K562 (cell line): ENCODE results near the gene TEX54. TPM values are rescaled to one million over a fixed set of nuclear protein-coding genes. Genes with fewer than 3 reads are reported as not detected.

Experiments used
- CAMTA2 ChIP-seq: fragments of 250-450 bp; sonication (Bioruptor Pico); conservative IDR thresholded peaks from 2 replicates; pipeline ENCODE4 v1.5.1; 2022
- CBFA2T3 ChIP-seq: fragments of 450-650 bp; IDR thresholded peaks from 2 replicates; pipeline ENCODE4 v1.6.1; 2017
- CCNT2 ChIP-seq: IDR thresholded peaks from 2 replicates; pipeline ENCODE4 v1.6.1; 2011; ENCODE audit warnings: borderline replicate concordance, low read depth, mild to moderate bottlenecking, moderate library complexity, mixed read lengths, low read length; ENCODE audit not compliant: insufficient read length; ENCODE audit errors: extremely low read depth
- ETV1 ChIP-seq: fragments of 450-650 bp; conservative IDR thresholded peaks from 2 replicates; pipeline ENCODE4 v1.6.1; 2016; ENCODE audit warnings: missing genetic modification characterization, control low read depth, low read depth, missing compliant biosample characterization
- FIP1L1 ChIP-seq: fragments of 200-400 bp; formaldehyde crosslinking; IDR thresholded peaks from 2 replicates; pipeline ENCODE4 v1.6.1; 2018; ENCODE audit warnings: mild to moderate bottlenecking, low read depth, low read length; ENCODE audit not compliant: poor library complexity, severe bottlenecking
- GTF2A2 ChIP-seq: IDR thresholded peaks from 2 replicates; pipeline ENCODE4 v1.6.1; 2016; ENCODE audit warnings: mild to moderate bottlenecking, missing genetic modification characterization, missing compliant biosample characterization
- MEIS2 ChIP-seq: fragments of 450-650 bp; IDR thresholded peaks from 2 replicates; pipeline ENCODE4 v1.6.1; 2014; ENCODE audit warnings: mild to moderate bottlenecking; ENCODE audit not compliant: partially characterized antibody
- NR2C1 ChIP-seq, 2 experiments: fragments of 450-650 bp; IDR thresholded peaks; 2 replicates each; pipeline ENCODE4 v1.6.1; 2017; ENCODE audit warnings: mild to moderate bottlenecking in 2 of 2, antibody characterized with exemption in 1 of 2, inconsistent platforms in 1 of 2, missing compliant biosample characterization in 1 of 2, missing genetic modification characterization in 1 of 2
- PTRF ChIP-seq: fragments of 450-650 bp; IDR thresholded peaks from 2 replicates; pipeline ENCODE4 v1.6.1; 2016; ENCODE audit warnings: mild to moderate bottlenecking, missing genetic modification characterization, missing compliant biosample characterization
- TSC22D4 ChIP-seq: fragments of 450-650 bp; IDR thresholded peaks from 2 replicates; pipeline ENCODE4 v1.6.1; 2016; ENCODE audit warnings: missing genetic modification characterization, missing biosample characterization, control low read depth
- ZNF212 ChIP-seq: fragments of 450-650 bp; formaldehyde crosslinking; IDR thresholded peaks from 2 replicates; pipeline ENCODE4 v1.4.0; 2020; ENCODE audit warnings: mild to moderate bottlenecking
- ZNF232 ChIP-seq: sonication (generic); formaldehyde crosslinking; IDR thresholded peaks from 2 replicates; pipeline ENCODE4 v1.8.0; 2022; ENCODE audit warnings: mild to moderate bottlenecking, missing genetic modification reagents
- ZNF398 ChIP-seq: fragments of 250-450 bp; sonication (Bioruptor Pico); IDR thresholded peaks from 2 replicates; pipeline ENCODE4 v1.8.0; 2021; ENCODE audit warnings: moderate library complexity, mild to moderate bottlenecking, inconsistent platforms
- ZNF766 ChIP-seq: fragments of 200-800 bp; sonication (Bioruptor generic); conservative IDR thresholded peaks from 2 replicates; pipeline ENCODE4 v1.6.1; 2016; ENCODE audit warnings: missing genetic modification characterization, missing compliant biosample characterization
- polyA plus RNA-seq, 8 experiments: library from polyadenylated mRNA; depleted of rRNA in 4 of 8; stranded (reverse) in 5 of 8; unstranded in 3 of 8; fragments of >200 nt; fragmentation: Nextera tagmentation in 2 of 8; fragmentation: Illumina TruSeq in 1 of 8; extraction: Ambion mirVana in 2 of 8; extraction: Trizol in 1 of 8; gene quantifications; 2 replicates each; pipeline versions ENCODE4 v1.2.1 to v1.2.3, GENCODE V29; 2011 to 2014; ENCODE audit warnings: inconsistent platforms in 1 of 8, missing spikeins in 1 of 8
- total RNA-seq, 7 experiments: library from RNA; depleted of rRNA in 6 of 7; stranded (reverse); fragments of >200 nt in 6 of 7; fragmentation: Illumina TruSeq in 2 of 7; extraction: Trizol in 2 of 7; gene quantifications; 2 replicates each; pipeline versions ENCODE4 v1.2.1 to v1.2.3, GENCODE V29; 2011 to 2021; ENCODE audit warnings: low replicate concordance in 1 of 7
- TF ChIP-seq, protein P1 (sequence below), 3 experiments: IDR thresholded peaks in 2 of 3; conservative IDR thresholded peaks in 1 of 3; 2 replicates each; pipeline ENCODE4 v1.5.1; 2011 to 2012; ENCODE audit warnings: low read length in 3 of 3, mild to moderate bottlenecking in 3 of 3, control low read depth in 2 of 3, improper control_type of control experiment in 1 of 3, inconsistent platforms in 1 of 3, low read depth in 1 of 3, mixed read lengths in 1 of 3, moderate library complexity in 1 of 3; ENCODE audit not compliant: insufficient read depth in 2 of 3
- TF ChIP-seq, protein P2 (sequence below): IDR thresholded peaks from 2 replicates; pipeline ENCODE4 v1.6.1; 2011; ENCODE audit warnings: borderline replicate concordance, low read depth, mild to moderate bottlenecking, moderate library complexity, low read length; ENCODE audit not compliant: insufficient read depth, poor library complexity, severe bottlenecking
- TF ChIP-seq, protein P3 (sequence below), 2 experiments: fragments of 150-350 bp in 1 of 2; IDR thresholded peaks; 2 replicates each; pipeline ENCODE4 v1.6.1; 2012 to 2016; ENCODE audit warnings: low read depth in 2 of 2, low read length in 2 of 2, mild to moderate bottlenecking in 1 of 2, moderate library complexity in 1 of 2

The TEX54 gene
- total and polyA plus RNA-seq, 9 of the 15 experiments (the other 6 are each of a cell fraction or from before 2014, with no cell fraction given): not detected

GRCh38 chr11:62786318-62787004 is 46.2 kb downstream of the TEX54 start (continued):
- TF ChIP-seq, protein P1, sequence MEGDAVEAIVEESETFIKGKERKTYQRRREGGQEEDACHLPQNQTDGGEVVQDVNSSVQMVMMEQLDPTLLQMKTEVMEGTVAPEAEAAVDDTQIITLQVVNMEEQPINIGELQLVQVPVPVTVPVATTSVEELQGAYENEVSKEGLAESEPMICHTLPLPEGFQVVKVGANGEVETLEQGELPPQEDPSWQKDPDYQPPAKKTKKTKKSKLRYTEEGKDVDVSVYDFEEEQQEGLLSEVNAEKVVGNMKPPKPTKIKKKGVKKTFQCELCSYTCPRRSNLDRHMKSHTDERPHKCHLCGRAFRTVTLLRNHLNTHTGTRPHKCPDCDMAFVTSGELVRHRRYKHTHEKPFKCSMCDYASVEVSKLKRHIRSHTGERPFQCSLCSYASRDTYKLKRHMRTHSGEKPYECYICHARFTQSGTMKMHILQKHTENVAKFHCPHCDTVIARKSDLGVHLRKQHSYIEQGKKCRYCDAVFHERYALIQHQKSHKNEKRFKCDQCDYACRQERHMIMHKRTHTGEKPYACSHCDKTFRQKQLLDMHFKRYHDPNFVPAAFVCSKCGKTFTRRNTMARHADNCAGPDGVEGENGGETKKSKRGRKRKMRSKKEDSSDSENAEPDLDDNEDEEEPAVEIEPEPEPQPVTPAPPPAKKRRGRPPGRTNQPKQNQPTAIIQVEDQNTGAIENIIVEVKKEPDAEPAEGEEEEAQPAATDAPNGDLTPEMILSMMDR (IDR thresholded peaks at IDR 0.05 in 2 of 3, conservative IDR thresholded peaks at IDR 0.05 in 1 of 3; ENCODE audit: insufficient read depth in 2 of 3, low read depth in 1 of 3, low read length in 3 of 3): peak; percentile 98 to 100 (median 100)
- TF ChIP-seq ETV1 (tag): peak; percentile 6; the same call in 1 of the 2 replicates
- TF ChIP-seq FIP1L1: peak; percentile 80
- no peak for TF ChIP-seq PTRF (tag)
- no peak for TF ChIP-seq CAMTA2 (CRISPR knock-in tag)
- TF ChIP-seq MEIS2: peak; percentile 15
- TF ChIP-seq GTF2A2 (tag): no peak
- TF ChIP-seq CCNT2: peak; percentile 57
- TF ChIP-seq, protein P2, sequence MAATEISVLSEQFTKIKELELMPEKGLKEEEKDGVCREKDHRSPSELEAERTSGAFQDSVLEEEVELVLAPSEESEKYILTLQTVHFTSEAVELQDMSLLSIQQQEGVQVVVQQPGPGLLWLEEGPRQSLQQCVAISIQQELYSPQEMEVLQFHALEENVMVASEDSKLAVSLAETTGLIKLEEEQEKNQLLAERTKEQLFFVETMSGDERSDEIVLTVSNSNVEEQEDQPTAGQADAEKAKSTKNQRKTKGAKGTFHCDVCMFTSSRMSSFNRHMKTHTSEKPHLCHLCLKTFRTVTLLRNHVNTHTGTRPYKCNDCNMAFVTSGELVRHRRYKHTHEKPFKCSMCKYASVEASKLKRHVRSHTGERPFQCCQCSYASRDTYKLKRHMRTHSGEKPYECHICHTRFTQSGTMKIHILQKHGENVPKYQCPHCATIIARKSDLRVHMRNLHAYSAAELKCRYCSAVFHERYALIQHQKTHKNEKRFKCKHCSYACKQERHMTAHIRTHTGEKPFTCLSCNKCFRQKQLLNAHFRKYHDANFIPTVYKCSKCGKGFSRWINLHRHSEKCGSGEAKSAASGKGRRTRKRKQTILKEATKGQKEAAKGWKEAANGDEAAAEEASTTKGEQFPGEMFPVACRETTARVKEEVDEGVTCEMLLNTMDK: peak; percentile 93
- TF ChIP-seq ZNF232 (CRISPR knock-in tag): no peak
- TF ChIP-seq ZNF398 (CRISPR knock-in tag): no peak
- no peak for TF ChIP-seq CBFA2T3
- TF ChIP-seq TSC22D4 (tag): no peak
- TF ChIP-seq, protein P3, sequence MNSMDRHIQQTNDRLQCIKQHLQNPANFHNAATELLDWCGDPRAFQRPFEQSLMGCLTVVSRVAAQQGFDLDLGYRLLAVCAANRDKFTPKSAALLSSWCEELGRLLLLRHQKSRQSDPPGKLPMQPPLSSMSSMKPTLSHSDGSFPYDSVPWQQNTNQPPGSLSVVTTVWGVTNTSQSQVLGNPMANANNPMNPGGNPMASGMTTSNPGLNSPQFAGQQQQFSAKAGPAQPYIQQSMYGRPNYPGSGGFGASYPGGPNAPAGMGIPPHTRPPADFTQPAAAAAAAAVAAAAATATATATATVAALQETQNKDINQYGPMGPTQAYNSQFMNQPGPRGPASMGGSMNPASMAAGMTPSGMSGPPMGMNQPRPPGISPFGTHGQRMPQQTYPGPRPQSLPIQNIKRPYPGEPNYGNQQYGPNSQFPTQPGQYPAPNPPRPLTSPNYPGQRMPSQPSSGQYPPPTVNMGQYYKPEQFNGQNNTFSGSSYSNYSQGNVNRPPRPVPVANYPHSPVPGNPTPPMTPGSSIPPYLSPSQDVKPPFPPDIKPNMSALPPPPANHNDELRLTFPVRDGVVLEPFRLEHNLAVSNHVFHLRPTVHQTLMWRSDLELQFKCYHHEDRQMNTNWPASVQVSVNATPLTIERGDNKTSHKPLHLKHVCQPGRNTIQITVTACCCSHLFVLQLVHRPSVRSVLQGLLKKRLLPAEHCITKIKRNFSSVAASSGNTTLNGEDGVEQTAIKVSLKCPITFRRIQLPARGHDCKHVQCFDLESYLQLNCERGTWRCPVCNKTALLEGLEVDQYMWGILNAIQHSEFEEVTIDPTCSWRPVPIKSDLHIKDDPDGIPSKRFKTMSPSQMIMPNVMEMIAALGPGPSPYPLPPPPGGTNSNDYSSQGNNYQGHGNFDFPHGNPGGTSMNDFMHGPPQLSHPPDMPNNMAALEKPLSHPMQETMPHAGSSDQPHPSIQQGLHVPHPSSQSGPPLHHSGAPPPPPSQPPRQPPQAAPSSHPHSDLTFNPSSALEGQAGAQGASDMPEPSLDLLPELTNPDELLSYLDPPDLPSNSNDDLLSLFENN (IDR thresholded peaks at IDR 0.05; ENCODE audit: low read depth in 2 of 2, low read length in 2 of 2): 0 out of 4 replicates have a peak, but pooled peaks of 1 of the 2 experiments have one; percentile 27
- TF ChIP-seq NR2C1 (IDR thresholded peaks at IDR 0.05): no peak; the same call in 1 of the 2 replicates
- TF ChIP-seq NR2C1 (tag; IDR thresholded peaks at IDR 0.05): peak; percentile 66
- no peak for TF ChIP-seq ZNF212 (CRISPR knock-in tag)
- TF ChIP-seq ZNF766: no peak
